GM18498 (cell line): ENCODE results near the gene SLC39A7.
"Not testable (repeated sequence)": the region's sequence is repeated elsewhere in the genome, so short reads cannot be mapped to it uniquely, and the experiment has no call there.

Experiments used
- ATAC-seq: cut with Tn5 transposase; IDR thresholded peaks from one replicate; pipeline ENCODE4 v1.9.1; 2021; ENCODE audit warnings: mild to moderate bottlenecking, moderate library complexity; ENCODE audit not compliant: unreplicated experiment

SLC39A7 gene

DNA sequence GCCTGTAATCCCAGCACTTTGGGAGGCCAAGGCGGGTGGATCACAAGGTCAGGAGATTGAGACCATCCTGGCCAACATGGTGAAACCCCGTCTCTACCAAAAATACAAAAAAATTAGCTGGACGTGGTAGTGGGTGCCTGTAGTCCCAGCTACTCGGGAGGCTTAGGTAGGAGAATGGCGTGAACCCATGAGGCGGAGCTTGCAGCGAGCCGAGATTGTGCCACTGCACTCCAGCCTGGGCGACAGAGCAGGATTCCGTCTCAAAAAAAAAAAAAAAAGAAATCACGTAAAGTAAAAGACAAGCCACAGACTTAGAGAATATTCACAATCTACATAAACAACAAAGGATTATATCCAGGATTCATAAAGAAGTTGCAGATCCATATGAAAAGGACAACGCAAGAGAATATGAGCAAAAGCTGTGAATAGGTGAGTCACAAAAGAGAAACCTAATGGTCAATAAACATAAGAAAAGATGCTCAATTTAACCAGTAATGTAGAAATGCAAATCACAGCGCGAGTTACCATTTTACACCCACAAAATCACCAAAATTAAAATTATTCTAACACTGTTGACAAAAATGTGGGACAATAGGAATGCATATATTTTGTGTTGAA lies 25.9 kb downstream of the SLC39A7 start:
- ATAC-seq, result not testable (repeated sequence)

DNA sequence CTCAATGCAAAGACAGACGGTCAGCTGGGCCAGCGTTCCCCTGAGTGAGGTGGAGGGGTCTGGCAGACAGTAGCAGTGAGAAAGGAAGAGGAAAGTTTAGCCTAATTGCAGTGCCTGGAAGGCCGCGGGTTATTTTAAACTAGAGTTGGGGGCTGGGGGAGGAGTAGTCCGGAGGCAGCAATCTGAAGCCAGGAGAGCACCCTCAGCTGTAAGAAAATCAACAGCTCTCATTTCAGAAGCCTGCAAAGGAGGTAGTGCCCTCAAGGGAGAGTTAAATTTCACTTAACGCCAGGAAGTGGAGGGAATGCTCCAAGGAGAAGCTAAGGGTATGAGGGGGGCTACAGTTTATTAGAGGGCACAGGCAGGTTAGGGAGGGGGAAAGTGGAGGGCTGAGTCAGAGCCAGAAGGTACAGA lies 34.6 kb downstream of the SLC39A7 start:
- no peak for ATAC-seq

DNA sequence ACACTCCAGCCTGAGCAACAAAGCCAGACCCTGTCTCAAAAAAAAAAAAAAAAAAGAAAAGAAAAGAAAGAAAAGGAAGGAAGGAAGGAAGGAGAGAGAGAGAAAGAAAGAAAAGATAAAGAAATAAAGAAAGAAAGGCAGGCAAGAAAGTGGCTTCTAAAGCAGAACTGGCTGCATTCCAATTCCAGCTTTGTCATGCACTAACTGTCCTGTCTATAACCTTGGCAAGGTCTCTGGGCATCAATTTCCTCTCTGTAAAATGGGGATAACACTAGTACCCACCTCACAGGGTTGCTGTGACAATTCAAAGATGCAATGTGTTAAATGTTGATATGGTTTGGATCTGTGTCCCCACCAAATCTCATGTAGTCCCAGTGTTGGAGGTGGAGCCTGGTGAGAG lies 35.7 kb downstream of the SLC39A7 start:
- ATAC-seq, result no peak

- no peak for ATAC-seq
These were observed 36.2 kb downstream of the SLC39A7 start for GRCh38 chr6:33236852-33237251.

GRCh38 chr6:33237741-33238140 lies 37.1 kb downstream of the SLC39A7 start:
- no peak for ATAC-seq

DNA sequence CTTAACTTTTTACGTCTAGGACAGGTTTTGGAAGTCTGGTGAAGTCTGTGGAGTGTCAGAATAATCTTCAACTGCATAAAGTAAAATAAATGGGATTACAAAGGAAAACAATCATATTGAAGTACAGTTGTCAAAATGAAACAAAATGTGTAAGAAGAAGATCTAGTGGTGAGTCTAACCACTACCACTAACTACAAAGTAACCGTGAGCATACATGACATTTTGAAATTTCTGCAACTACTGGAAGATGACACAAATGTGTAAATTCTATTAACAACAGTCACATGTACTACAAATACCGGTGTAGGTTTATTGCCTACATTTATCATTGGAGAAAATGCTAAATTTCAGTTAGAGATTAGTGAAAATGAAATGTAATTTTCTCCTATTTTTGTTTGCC lies 41.3 kb downstream of the SLC39A7 start:
- no peak for ATAC-seq

- no peak for ATAC-seq
These were observed 42.8 kb downstream of the SLC39A7 start for GRCh38 chr6:33243476-33243875.

GRCh38 chr6:33247977-33248642 lies 47.4 kb downstream of the SLC39A7 start:
- peak; percentile 38 for ATAC-seq

DNA sequence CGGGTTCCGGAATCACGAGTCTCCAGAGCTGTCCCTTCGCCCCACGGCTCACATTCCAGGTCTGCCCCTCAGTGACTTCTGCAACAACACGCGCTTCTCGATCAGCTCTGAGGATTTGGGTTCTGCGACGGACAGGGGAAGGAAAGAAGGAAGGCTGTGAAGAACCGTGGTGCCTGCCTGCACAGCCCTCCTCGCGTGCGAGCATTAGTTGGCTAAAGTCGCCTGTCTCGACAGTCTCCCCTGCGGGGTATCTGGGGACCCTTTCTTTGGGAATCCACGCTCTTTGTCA lies 47.9 kb downstream of the SLC39A7 start:
- ATAC-seq, result peak; percentile 5

DNA sequence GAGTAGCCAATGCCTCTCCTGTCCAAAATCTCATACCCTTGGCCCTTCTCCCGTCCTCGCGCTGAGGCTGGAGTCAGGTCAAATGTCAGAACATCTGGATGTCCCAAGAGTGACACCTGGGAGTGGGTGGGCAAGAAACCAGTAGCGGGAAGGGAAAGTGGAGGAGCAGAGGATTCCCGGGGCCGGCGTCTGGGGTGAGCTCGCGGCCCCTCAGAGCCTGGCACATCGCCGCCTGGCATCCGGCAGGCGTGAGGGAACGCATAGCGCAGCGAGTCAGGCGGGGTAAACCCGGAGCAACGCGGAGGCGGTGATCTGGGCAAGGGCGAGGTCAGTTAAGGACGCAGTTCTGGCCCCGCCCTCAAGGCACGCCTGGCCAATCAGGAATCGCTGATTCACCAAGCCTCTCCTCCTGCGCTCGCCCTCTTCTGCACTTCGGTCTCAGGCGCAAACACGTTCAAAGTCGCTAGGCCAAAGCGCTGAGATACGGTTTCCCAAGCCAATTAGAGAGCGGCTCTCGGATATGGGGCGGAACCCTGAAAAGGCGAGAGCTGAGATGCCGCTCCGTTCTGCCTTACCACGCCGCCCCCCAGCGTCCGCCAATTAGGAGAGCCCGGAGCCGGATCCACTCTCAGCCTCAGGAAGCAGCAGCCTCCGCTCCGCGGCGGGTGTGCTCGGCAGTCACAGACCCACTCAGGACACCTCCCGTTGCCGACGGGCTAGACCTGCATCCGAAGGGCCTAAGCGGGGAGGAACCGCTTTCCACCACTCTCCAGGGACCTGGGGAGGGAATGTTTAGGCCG lies 48.5 kb downstream of the SLC39A7 start:
- ATAC-seq, result peak; percentile 87

GRCh38 chr6:33249732-33250630 lies 49.3 kb downstream of the SLC39A7 start:
- ATAC-seq, result peak; percentile 1

DNA sequence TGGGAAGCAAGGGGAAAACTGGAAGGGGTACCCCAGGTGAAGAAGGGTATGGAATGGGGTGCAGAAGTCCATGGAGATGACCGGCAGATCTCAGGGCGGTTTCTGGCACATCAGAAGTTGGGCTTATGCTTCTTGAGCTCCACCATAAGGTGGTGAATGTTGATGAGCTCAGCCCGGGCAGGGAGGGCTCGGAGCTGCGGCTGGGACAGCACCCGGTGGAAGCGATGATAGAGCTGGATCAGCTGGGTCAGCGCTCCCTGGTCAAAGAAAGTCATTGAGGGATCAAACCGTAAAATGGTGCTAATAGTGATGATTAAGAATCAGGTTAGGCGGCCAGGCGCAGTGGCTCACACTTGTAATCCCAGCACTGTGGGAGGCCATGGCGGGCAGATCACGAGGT lies 50.1 kb downstream of the SLC39A7 start:
- no peak for ATAC-seq

DNA sequence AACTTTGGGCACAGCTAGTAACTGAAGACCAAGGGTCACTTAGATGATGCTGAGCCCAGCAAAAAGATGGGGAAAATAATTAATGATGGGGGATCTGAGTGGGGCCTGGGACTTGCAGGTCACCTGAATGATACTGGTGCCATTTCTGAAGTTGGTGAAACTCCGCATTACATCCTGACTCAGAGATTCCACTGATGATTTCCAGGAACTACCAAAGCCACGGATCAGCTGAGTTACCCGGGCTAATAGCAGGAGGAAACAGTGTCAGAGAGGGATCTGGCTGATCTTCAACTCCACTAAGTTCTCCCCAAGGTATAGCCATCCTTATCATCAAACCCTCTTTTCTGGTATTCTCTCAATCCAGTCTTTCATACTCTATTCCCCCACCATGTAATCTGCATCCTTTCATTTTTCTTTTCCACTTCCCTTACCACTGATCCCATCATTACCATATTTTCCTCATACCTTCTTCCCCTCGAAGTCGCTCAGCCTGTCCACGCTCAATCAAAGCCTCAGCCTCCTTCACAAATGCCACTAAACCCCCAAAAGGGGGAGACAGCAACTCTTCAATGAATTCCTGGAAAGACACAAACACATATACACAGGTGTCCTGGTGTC lies 50.8 kb downstream of the SLC39A7 start:
- ATAC-seq, result no peak

DNA sequence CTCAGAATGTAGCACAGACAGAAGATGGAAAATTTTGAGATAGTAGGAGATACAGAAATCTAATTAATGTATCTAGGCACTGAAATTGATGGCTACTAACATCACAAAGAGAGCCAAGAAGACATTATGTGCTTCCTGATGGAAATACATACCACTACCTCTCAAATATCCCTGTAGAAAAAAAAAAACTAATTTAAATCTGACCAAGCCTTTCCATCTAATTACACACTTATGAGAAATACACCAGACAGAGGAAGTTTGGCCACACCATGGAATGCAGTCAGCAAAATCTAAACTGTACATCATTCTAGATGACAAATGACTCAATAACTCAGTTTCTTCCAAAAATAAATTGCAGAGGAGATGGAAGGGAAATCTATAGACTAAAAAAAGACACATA lies 52.1 kb downstream of the SLC39A7 start:
- ATAC-seq, result no peak
